H1 (cell line): ENCODE results near the gene FGFR2. TPM values are rescaled to one million over a fixed set of nuclear protein-coding genes. Genes with fewer than 3 reads are reported as not detected.

ENCODE experiments used
- CTCF ChIA-PET: fragments of 300-600 bp; sonication (Branson Sonifier 250); formaldehyde crosslinking; loops from one replicate; lab custom pipeline; 2021; ENCODE audit not compliant: partially characterized antibody; lab: Charles Lee
- POLR2A ChIA-PET: fragments of 300-600 bp; sonication (Branson Sonifier 250); formaldehyde crosslinking; loops from one replicate; lab custom pipeline; 2021; ENCODE audit warnings: inconsistent platforms; ENCODE audit not compliant: partially characterized antibody; lab: Charles Lee
- DNase-seq, 2 experiments: peaks; one replicate each; pipeline versions ENCODE4 v3.0.0 to v3.0.0-alpha.2; 2010 to 2022; ENCODE audit warnings: low spot score in 2 of 2, low read depth in 1 of 2, mixed read lengths in 1 of 2
- FAIRE-seq: peaks from 2 replicates; lab custom pipeline; 2011; peaks lifted over from hg19 to GRCh38; lab: Jason Lieb, UNC
- H2AFZ ChIP-seq: 2 replicates; pipeline ENCODE4 v1.8.1; 2012; ENCODE audit warnings: low read length, inconsistent platforms
- H2AK5ac ChIP-seq: 2 replicates; pipeline ENCODE4 v1.6.1; 2013; ENCODE audit warnings: low read depth, low read length
- H2BK120ac ChIP-seq: replicated peaks from 2 replicates; pipeline ENCODE3; 2013; ENCODE audit warnings: low read depth, low read length, inconsistent platforms
- H2BK12ac ChIP-seq: 2 replicates; pipeline ENCODE4 v1.6.1; 2013; ENCODE audit warnings: low read depth, low read length
- H2BK15ac ChIP-seq: 2 replicates; pipeline ENCODE4 v1.6.1; 2013; ENCODE audit warnings: low read length
- H2BK20ac ChIP-seq: 2 replicates; pipeline ENCODE4 v1.6.1; 2013; ENCODE audit warnings: low read length
- H2BK5ac ChIP-seq: 2 replicates; pipeline ENCODE4 v1.6.1; 2013; ENCODE audit warnings: low read depth, low read length
- H3K14ac ChIP-seq: 2 replicates; pipeline ENCODE4 v1.6.1; 2013; ENCODE audit warnings: inconsistent platforms; ENCODE audit not compliant: insufficient read length
- H3K18ac ChIP-seq: 2 replicates; pipeline ENCODE4 v1.6.1; 2013; ENCODE audit warnings: low read length; ENCODE audit errors: extremely low read depth
- H3K23ac ChIP-seq: 2 replicates; pipeline ENCODE4 v1.6.1; 2013; ENCODE audit warnings: inconsistent platforms; ENCODE audit not compliant: insufficient read length
- H3K23me2 ChIP-seq: 2 replicates; pipeline ENCODE4 v1.6.1; 2013; ENCODE audit warnings: low read depth, low read length
- H3K27ac ChIP-seq: 2 replicates; pipeline ENCODE4 v1.6.1; 2011; ENCODE audit warnings: low read depth, low read length, inconsistent platforms
- H3K27me3 ChIP-seq, 4 experiments: replicated peaks in 1 of 4; 1 replicate in 1 of 4; 2 replicates in 3 of 4; pipeline versions ENCODE4 v1.6.1 to v1.8.1; 2011 to 2013; ENCODE audit warnings: low read length in 3 of 4, mild to moderate bottlenecking in 3 of 4, inconsistent platforms in 2 of 4, mixed read lengths in 2 of 4, moderate library complexity in 1 of 4; ENCODE audit not compliant: control insufficient read depth in 3 of 4, insufficient read depth in 3 of 4; ENCODE audit errors: extremely low read depth in 1 of 4
- H3K36me3 ChIP-seq, 4 experiments: 2 replicates each; pipeline versions ENCODE4 v1.6.1 to v1.8.1; 2011 to 2013; ENCODE audit warnings: mild to moderate bottlenecking in 4 of 4, low read length in 3 of 4, moderate library complexity in 2 of 4, control low read depth in 1 of 4, inconsistent platforms in 1 of 4; ENCODE audit not compliant: insufficient read depth in 4 of 4, control insufficient read depth in 2 of 4
- H3K4ac ChIP-seq: replicated peaks from 2 replicates; pipeline ENCODE3; 2013; ENCODE audit warnings: low read length, low read depth, mixed read lengths, inconsistent platforms; ENCODE audit not compliant: insufficient read length
- H3K4me1 ChIP-seq, 4 experiments: replicated peaks in 1 of 4; 1 replicate in 1 of 4; 2 replicates in 3 of 4; pipeline versions ENCODE4 v1.6.1 to v1.8.1; 2011 to 2013; ENCODE audit warnings: low read length in 3 of 4, inconsistent platforms in 2 of 4, mixed read lengths in 1 of 4; ENCODE audit not compliant: insufficient read depth in 4 of 4, control insufficient read depth in 3 of 4
- H3K4me2 ChIP-seq, 2 experiments: 2 replicates each; pipeline versions ENCODE4 v1.6.1 to v1.8.1; 2011 to 2013; ENCODE audit warnings: low read depth in 2 of 2, low read length in 2 of 2, control low read depth in 1 of 2, inconsistent platforms in 1 of 2, mild to moderate bottlenecking in 1 of 2; ENCODE audit not compliant: insufficient read depth in 1 of 2
- H3K4me3 ChIP-seq, 4 experiments: fragments of 200-600, 300-600 bp in 1 of 4; sonication (generic), shearing (Covaris generic), sonication (Bioruptor Twin) in 1 of 4; 2 replicates each; pipeline versions ENCODE4 v1.5.1 to v1.8.1; 2011 to 2016; ENCODE audit warnings: low read length in 4 of 4, low read depth in 3 of 4, control low read depth in 2 of 4, inconsistent platforms in 2 of 4, mild to moderate bottlenecking in 2 of 4, mixed read lengths in 1 of 4, moderate library complexity in 1 of 4; ENCODE audit not compliant: insufficient read depth in 2 of 4; ENCODE audit errors: extremely low read depth in 1 of 4
- H3K56ac ChIP-seq: replicated peaks from 2 replicates; pipeline ENCODE3; 2013; ENCODE audit warnings: low read depth, mild to moderate bottlenecking, mixed read lengths, low read length, inconsistent platforms; ENCODE audit not compliant: insufficient read length
- H3K79me1 ChIP-seq: 2 replicates; pipeline ENCODE4 v1.6.1; 2013; ENCODE audit warnings: low read depth, low read length, control low read depth
- H3K79me2 ChIP-seq, 2 experiments: 2 replicates each; pipeline versions ENCODE4 v1.6.1 to v1.8.1; 2012 to 2013; ENCODE audit warnings: low read length in 2 of 2, mild to moderate bottlenecking in 2 of 2, inconsistent platforms in 1 of 2; ENCODE audit not compliant: insufficient read depth in 2 of 2, control insufficient read depth in 1 of 2
- H3K9ac ChIP-seq, 4 experiments: replicated peaks in 1 of 4; 1 replicate in 1 of 4; 2 replicates in 3 of 4; pipeline versions ENCODE4 v1.6.1 to v1.8.1; 2011 to 2013; ENCODE audit warnings: low read depth in 3 of 4, low read length in 3 of 4, control low read depth in 2 of 4, mild to moderate bottlenecking in 2 of 4, moderate library complexity in 2 of 4, inconsistent platforms in 1 of 4; ENCODE audit errors: extremely low read depth in 1 of 4
- H3K9me3 ChIP-seq, 2 experiments: 2 replicates each; pipeline versions ENCODE4 v1.6.1 to v1.8.1; 2012 to 2013; ENCODE audit warnings: mild to moderate bottlenecking in 2 of 2, moderate library complexity in 2 of 2, control low read depth in 1 of 2, inconsistent platforms in 1 of 2, low read depth in 1 of 2, low read length in 1 of 2, mixed read lengths in 1 of 2; ENCODE audit not compliant: insufficient read depth in 2 of 2
- H4K20me1 ChIP-seq, 2 experiments: replicated peaks in 1 of 2; 2 replicates each; pipeline versions ENCODE3 to v1.8.1; 2011 to 2013; ENCODE audit warnings: inconsistent platforms in 2 of 2, low read length in 2 of 2, mild to moderate bottlenecking in 1 of 2; ENCODE audit not compliant: insufficient read depth in 2 of 2, control insufficient read depth in 1 of 2
- H4K5ac ChIP-seq: 2 replicates; pipeline ENCODE4 v1.6.1; 2013; ENCODE audit warnings: low read length, low read depth, mixed read lengths, inconsistent platforms; ENCODE audit not compliant: insufficient read length
- H4K8ac ChIP-seq: 2 replicates; pipeline ENCODE4 v1.8.0; 2013; ENCODE audit warnings: mild to moderate bottlenecking, moderate library complexity, low read length, inconsistent platforms; ENCODE audit not compliant: insufficient read depth; ENCODE audit errors: extremely low read depth
- H4K91ac ChIP-seq: replicated peaks from 2 replicates; pipeline ENCODE3; 2013; ENCODE audit warnings: low read length, mixed read lengths, inconsistent platforms; ENCODE audit not compliant: insufficient read length
- ASH2L ChIP-seq: fragments of 200-600, 300-600 bp; sonication (generic); IDR thresholded peaks from one replicate; pipeline ENCODE4 v1.7.1; 2017; ENCODE audit warnings: low read length
- CTCF ChIP-seq, 3 experiments: IDR thresholded peaks; 1 replicate in 2 of 3; 2 replicates in 1 of 3; pipeline versions ENCODE4 v1.5.1 to v1.6.1; 2011; ENCODE audit warnings: low read length in 3 of 3, mild to moderate bottlenecking in 3 of 3, inconsistent platforms in 2 of 3, low read depth in 1 of 3, moderate library complexity in 1 of 3; ENCODE audit not compliant: insufficient read depth in 1 of 3; ENCODE audit errors: control extremely low read depth in 1 of 3
- EGR1 ChIP-seq: IDR thresholded peaks from 2 replicates; pipeline ENCODE4 v1.6.1; 2011; ENCODE audit warnings: low read depth, low read length, borderline replicate concordance
- EZH2 ChIP-seq: fragments of 200-600 bp; sonication (generic); IDR thresholded peaks from 2 replicates; pipeline ENCODE4 v1.7.1; 2012; ENCODE audit warnings: low read depth, mild to moderate bottlenecking, moderate library complexity, low read length, inconsistent platforms; ENCODE audit not compliant: severe bottlenecking
- KDM4A ChIP-seq: IDR thresholded peaks from one replicate; pipeline ENCODE4 v1.7.1; 2012; ENCODE audit warnings: low read depth, mild to moderate bottlenecking, moderate library complexity, low read length, inconsistent platforms; ENCODE audit not compliant: severe bottlenecking
- NRF1 ChIP-seq: IDR thresholded peaks from 2 replicates; pipeline ENCODE4 v1.6.1; 2011; ENCODE audit warnings: mild to moderate bottlenecking, low read depth, low read length, improper control_type of control experiment
- RNF2 ChIP-seq: fragments of 200-900, 300-1000 bp; sonication (generic); IDR thresholded peaks from 2 replicates; pipeline ENCODE4 v1.7.1; 2016; ENCODE audit warnings: borderline replicate concordance, low read depth, mild to moderate bottlenecking, antibody characterized with exemption, low read length; ENCODE audit not compliant: poor library complexity, severe bottlenecking; ENCODE audit errors: missing control alignments
- TAF7 ChIP-seq: optimal IDR thresholded peaks from 2 replicates; pipeline ENCODE3; 2011; ENCODE audit warnings: low read depth, mild to moderate bottlenecking, inconsistent platforms, low read length, moderate library complexity, borderline replicate concordance
- WGBS, 2 experiments: shearing (Covaris generic) in 1 of 2; methylation state at CpG; one replicate each; pipeline versions ENCODE4 v1.1.6 to v1.1.7; 2013 to 2015; ENCODE audit warnings: low lambda C conversion rate in 2 of 2, mixed read lengths in 2 of 2, inconsistent platforms in 1 of 2, low coverage in 1 of 2, missing lambda C conversion rate in 1 of 2; ENCODE audit not compliant: insufficient replicate concordance in 2 of 2, insufficient coverage in 1 of 2, insufficient read length in 1 of 2; ENCODE audit errors: extremely low coverage in 1 of 2, missing lambda C conversion rate in 1 of 2; 5-methylcytosine and 5-hydroxymethylcytosine counted together
- polyA plus RNA-seq, 7 experiments: library from polyadenylated mRNA; depleted of rRNA in 3 of 7; stranded (reverse) in 5 of 7; unstranded in 2 of 7; fragments of >200 nt in 5 of 7; fragments of 200-250 nt in 2 of 7; gene quantifications; 1 replicate in 5 of 7; 2 replicates in 1 of 7; 4 replicates in 1 of 7; pipeline versions ENCODE4 v1.2.1 to v1.2.3, GENCODE V29; 2011 to 2013; ENCODE audit warnings: missing spikeins in 2 of 7, mixed read lengths in 2 of 7
- total RNA-seq: library from RNA; stranded (reverse); fragmentation: NEBNext Ultra II Directional; extraction: Animal tissue kit (Norgen Biotek cat#: 25700); gene quantifications from 2 replicates; pipeline ENCODE4 v1.2.1, GENCODE V29; 2021
- TF ChIP-seq, protein P1 (sequence below): IDR thresholded peaks from 2 replicates; pipeline ENCODE4 v1.6.1; 2012; ENCODE audit warnings: inconsistent platforms
- TF ChIP-seq, protein P2 (sequence below): IDR thresholded peaks from 2 replicates; pipeline ENCODE4 v1.6.1; 2011; ENCODE audit warnings: low read depth, mild to moderate bottlenecking, low read length; ENCODE audit not compliant: insufficient read depth

The FGFR2 gene
- total and polyA plus RNA-seq, 2 of the 8 experiments (the other 6 are each of a cell fraction or from before 2014, with no cell fraction given): 50.2 to 81.2 TPM

- Histone ChIP-seq H3K4ac (no peak overlapping the region), H3K4me2 (no peak overlapping the region), H3K27ac (no peak overlapping the region), H4K20me1 (no peaks in the 10 kb centered on the region), H3K79me1 (no peaks in the 10 kb centered on the region), H3K9me3 (no peaks in the 10 kb centered on the region), H4K91ac (no peak overlapping the region), H3K18ac (no peak overlapping the region), H2BK120ac (no peak overlapping the region), H3K4me1 (peaks cover 7 to 12% (median 10%) of the 10 kb centered on the region in 4 experiments), H3K27me3 (peaks cover 0 to 6% (median 0%) of the 10 kb centered on the region in 4 experiments; a peak in 2 of 7 replicates), H2AFZ (no peak overlapping the region), H3K23ac (no peak overlapping the region), H2BK12ac (no peak overlapping the region), H3K9ac (no peak overlapping the region), H3K14ac (no peak overlapping the region), H3K79me2 (no peaks in the 10 kb centered on the region), H2BK15ac (no peak overlapping the region), H2BK20ac (no peak overlapping the region), H3K4me3 (no peak overlapping the region), H2AK5ac (no peak overlapping the region), H4K8ac (no peak overlapping the region), H4K5ac (no peak overlapping the region), H3K56ac (no peak overlapping the region), H2BK5ac (no peak overlapping the region), H3K36me3 (no peaks in the 10 kb centered on the region), H3K23me2 (no peaks in the 10 kb centered on the region; the same call in 1 of the 2 replicates)
- 92% methylated on average over 7 of the region's 7 CpGs; no CpG with 5 or more reads in 1 of the 2 experiments for WGBS, 2 experiments
- CTCF ChIA-PET: no interaction called here
- DNase-seq: no peak
- FAIRE-seq: no peak
- POLR2A ChIA-PET: no interaction called here
- TF ChIP-seq EZH2 (no peak), ASH2L (no peak), CTCF (IDR thresholded peaks at IDR 0.05; ENCODE audit: control extremely low read depth in 1 of 3, insufficient read depth in 1 of 3, low read depth in 1 of 3, low read length in 3 of 3) (no peak), KDM4A (no peak), NRF1 (no peak), RNF2 (no peak), TAF7 (no peak), EGR1 (no peak)
- TF ChIP-seq, protein P1, sequence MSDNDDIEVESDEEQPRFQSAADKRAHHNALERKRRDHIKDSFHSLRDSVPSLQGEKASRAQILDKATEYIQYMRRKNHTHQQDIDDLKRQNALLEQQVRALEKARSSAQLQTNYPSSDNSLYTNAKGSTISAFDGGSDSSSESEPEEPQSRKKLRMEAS: no peak
- TF ChIP-seq, protein P2, sequence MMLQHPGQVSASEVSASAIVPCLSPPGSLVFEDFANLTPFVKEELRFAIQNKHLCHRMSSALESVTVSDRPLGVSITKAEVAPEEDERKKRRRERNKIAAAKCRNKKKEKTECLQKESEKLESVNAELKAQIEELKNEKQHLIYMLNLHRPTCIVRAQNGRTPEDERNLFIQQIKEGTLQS: no peak
Observed at GRCh38 chr10:121462281-121462680, 136.0 kb downstream of the FGFR2 start.
